ENCODE measurements around the gene SSH2.
A peak's percentile ranks its signal among the peaks of the same experiment; 100 is the strongest.
"Not testable (repeated sequence)": the region's sequence is repeated elsewhere in the genome, so short reads cannot be mapped to it uniquely, and the experiment has no call there.

SSH2 gene

DNA sequence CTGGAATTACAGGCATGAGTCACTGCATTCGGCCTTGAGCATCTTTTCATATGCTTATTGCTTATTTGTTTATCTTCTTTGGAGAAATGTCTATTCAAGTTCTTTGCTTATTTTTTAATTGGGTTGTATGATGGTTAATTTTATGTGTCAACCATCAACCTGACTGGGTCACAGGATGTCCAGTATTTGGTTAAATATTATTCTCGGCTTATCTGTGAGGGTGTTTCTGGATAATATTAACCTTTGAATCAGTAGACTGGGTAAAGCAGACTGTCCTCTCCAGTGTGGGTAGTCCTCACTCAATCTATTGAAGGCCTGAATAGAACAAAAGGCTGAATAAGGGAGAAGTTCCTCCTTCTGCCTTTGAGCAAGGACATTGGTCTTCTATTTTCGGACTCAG, 142.0 kb downstream of the SSH2 start:
- no peak for DNase-seq (ENCODE audit: extremely low read depth in 1 of 2, low read depth in 1 of 2)

- no peak for DNase-seq (ENCODE audit: extremely low read depth in 1 of 2, low read depth in 1 of 2)
Measured at GRCh38 chr17:29782917-29783316, 147.1 kb downstream of the SSH2 start.

DNA sequence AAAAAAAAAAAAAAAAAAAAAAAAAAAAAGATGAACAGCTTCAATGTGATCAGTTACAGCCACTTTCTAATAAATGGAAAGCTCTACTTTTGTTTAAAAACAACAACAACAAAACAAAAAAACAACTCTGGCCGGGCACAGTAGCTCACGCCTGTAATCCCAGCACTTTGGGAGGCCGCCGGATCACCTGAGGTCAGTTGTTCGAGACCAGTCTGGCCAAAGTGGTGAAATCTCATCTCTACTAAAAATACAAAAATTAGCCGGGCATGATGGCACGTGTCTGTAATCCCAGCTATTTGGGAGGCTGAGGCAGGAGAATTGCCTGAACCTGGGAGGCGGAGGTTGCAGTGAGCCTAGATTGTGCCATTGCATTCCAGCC, 150.2 kb downstream of the SSH2 start:
- not testable (repeated sequence) for DNase-seq (ENCODE audit: extremely low read depth in 1 of 2, low read depth in 1 of 2)

DNA sequence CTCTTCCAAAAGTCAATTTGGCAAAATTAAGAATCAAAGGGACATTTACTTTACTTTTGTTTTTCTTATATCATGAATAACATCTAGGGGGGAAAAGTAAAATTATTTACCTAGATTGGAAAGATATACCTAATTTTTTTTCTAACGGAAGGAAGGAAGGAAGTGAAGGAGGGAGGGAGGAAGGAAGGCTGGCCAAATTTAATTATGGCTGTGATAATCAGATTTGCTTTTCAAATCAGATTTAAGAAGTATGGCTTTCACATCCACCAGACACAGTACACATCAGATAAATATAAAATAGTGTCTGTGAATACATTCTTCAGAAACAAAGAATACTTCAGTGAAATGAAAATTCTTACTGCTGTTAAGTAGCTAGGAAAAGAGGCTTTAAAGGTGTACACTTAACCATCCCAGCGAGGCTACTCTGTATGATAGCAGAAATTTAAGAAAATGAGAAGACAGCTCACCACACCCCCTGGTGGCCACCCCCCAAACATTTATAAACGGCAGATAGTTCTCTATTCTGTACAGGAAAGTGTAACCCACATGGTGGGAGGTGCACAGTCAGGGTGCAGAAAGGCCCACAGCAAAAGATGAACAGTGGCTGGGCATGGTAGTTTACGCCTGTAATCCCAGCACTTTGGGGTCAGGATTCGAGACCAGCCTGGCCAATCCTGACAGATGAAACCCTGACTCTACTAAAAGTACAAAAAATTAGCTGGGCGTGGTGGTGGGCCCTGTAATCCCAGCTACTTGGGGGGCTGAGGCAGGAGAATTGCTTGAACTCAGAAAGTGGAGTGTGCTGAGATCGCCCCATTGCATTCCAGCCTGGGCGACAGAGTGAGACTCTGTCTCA, 150.8 kb downstream of the SSH2 start:
- peak; percentile 55 to 69 for DNase-seq (ENCODE audit: extremely low read depth in 1 of 2, low read depth in 1 of 2)

GRCh38 chr17:29777663-29778062, 152.4 kb downstream of the SSH2 start:
- DNase-seq (ENCODE audit: extremely low read depth in 1 of 2, low read depth in 1 of 2) = no peak

- no peak for DNase-seq (ENCODE audit: extremely low read depth in 1 of 2, low read depth in 1 of 2)
Measured at GRCh38 chr17:29776026-29776425, 154.0 kb downstream of the SSH2 start.

- DNase-seq (ENCODE audit: extremely low read depth in 1 of 2, low read depth in 1 of 2) = no peak
Measured at GRCh38 chr17:29772981-29773380, 157.0 kb downstream of the SSH2 start.

GRCh38 chr17:29771546-29771945, 158.5 kb downstream of the SSH2 start:
- no peak for DNase-seq (ENCODE audit: extremely low read depth in 1 of 2, low read depth in 1 of 2)

- no peak for DNase-seq (ENCODE audit: extremely low read depth in 1 of 2, low read depth in 1 of 2)
Measured at GRCh38 chr17:29769225-29769624, 160.8 kb downstream of the SSH2 start.

GRCh38 chr17:29766796-29767327, 163.2 kb downstream of the SSH2 start:
- DNase-seq (ENCODE audit: extremely low read depth in 1 of 2, low read depth in 1 of 2) = no peak

GRCh38 chr17:29764748-29765147, 165.3 kb downstream of the SSH2 start:
- no peak for DNase-seq (ENCODE audit: extremely low read depth in 1 of 2, low read depth in 1 of 2)

DNA sequence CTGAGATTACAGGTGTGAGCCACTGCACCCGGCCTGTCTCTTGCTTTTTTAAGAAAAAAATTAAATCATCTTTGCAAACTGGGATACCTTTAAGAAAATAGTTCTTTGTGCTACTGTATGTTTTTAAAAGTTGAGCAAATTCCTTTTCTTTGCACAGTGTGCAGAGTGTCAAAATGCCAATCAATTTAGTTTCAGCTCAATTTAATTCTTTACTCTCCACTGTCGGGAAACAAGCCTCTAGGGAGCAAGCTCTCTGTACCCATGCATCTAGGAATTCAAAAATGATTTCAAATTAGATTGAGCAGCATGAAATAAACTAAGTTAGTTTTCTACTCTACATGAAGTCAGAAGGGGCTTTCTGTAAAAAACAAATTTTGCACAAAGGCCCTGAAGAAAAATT, 165.8 kb downstream of the SSH2 start:
- no peak for DNase-seq (ENCODE audit: extremely low read depth in 1 of 2, low read depth in 1 of 2)

DNA sequence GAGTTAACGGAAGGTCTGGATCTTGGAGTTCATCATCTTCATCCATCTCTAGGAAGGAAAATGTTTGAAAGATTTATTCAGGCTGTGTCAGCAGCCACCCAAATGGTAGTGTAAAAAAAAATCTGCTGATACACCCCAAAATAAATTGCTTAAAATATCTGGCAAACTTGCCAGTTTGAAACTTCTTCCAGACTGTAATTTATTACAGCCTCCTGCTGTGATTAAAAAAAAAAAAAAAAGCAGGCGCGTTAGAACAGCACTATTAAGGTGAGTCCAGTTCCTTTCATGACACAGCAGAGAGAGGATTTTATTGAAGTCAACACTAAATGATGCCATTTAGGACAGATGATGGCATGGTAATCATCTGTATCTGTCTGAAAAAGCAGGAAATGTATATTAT, 166.8 kb downstream of the SSH2 start:
- no peak for DNase-seq (ENCODE audit: extremely low read depth in 1 of 2, low read depth in 1 of 2)

GRCh38 chr17:29761040-29761761, 168.8 kb downstream of the SSH2 start:
- DNase-seq (ENCODE audit: extremely low read depth in 1 of 2, low read depth in 1 of 2) = peak; percentile 62 to 82

- peak in 1 of 2 donors; percentile 21 for DNase-seq (ENCODE audit: extremely low read depth in 1 of 2, low read depth in 1 of 2)
Measured at GRCh38 chr17:29760279-29761039, 169.6 kb downstream of the SSH2 start.

- DNase-seq (ENCODE audit: extremely low read depth in 1 of 2, low read depth in 1 of 2) = no peak
Measured at GRCh38 chr17:29758255-29758654, 171.8 kb downstream of the SSH2 start.

DNA sequence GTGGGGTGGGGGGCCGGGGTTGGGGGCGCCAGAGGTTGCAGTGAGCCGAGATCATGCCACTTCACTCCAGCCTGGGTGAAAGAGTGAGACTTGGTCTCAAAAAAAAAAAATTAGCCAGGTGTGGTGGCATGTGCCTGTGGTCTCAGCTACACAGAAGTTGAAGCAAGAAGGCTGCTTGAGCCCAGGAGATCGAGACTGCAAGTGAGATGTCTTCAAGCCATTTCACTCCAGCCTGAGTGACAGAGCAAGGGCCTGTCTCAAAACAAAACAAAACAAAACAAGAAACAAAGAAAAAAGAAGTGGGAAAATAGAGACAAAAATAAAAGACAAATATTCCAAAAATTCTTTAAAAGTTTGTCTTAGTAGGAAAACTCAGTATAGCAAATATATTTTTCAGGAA, 172.2 kb downstream of the SSH2 start:
- no peak for DNase-seq (ENCODE audit: extremely low read depth in 1 of 2, low read depth in 1 of 2)

GRCh38 chr17:29753845-29754439, 176.1 kb downstream of the SSH2 start:
- DNase-seq (ENCODE audit: extremely low read depth in 1 of 2, low read depth in 1 of 2) = no peak

- DNase-seq (ENCODE audit: extremely low read depth in 1 of 2, low read depth in 1 of 2) = no peak
Measured at GRCh38 chr17:29749045-29749825, 180.8 kb downstream of the SSH2 start.

DNA sequence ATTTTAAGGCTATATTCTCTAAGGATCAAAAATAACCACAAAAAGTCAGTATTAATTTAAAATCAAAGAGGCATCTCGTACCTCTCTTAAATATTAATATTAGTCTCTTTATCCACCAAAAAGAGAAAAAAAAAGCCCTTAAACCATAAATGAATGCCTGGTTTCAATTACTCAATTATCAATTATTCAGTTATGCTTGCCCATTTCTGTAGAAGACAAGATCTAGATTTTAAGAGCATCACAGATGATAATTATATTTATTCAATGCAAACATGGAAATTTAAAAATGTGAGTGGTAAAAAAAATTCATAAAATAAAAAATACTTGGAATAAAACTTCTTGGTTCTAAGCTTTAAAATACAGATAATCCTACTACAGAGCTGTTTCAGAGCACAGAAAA, 181.6 kb downstream of the SSH2 start:
- no peak for DNase-seq (ENCODE audit: extremely low read depth in 1 of 2, low read depth in 1 of 2)
